Measurements from ENCODE around the gene SIPA1.
"Not testable (repeated sequence)": the region's sequence is repeated elsewhere in the genome, so short reads cannot be mapped to it uniquely, and the experiment has no call there.

GRCh38 chr11:65691847-65692246 is 53.9 kb downstream of the SIPA1 start:
- not testable (repeated sequence) for TF ChIP-seq CTCF (IDR thresholded peaks at IDR 0.05; ENCODE audit: low read depth, low read length, missing input control); HNF4A (conservative IDR thresholded peaks at IDR 0.05); REST (IDR thresholded peaks at IDR 0.05); FOXA1 (IDR thresholded peaks at IDR 0.05); EGR1 (IDR thresholded peaks at IDR 0.05; ENCODE audit: low read depth in 2 of 2); TAF1 (conservative IDR thresholded peaks at IDR 0.05); YY1 (IDR thresholded peaks at IDR 0.05); GABPA (IDR thresholded peaks at IDR 0.05 in 1 of 2, conservative IDR thresholded peaks at IDR 0.05 in 1 of 2); RXRA (IDR thresholded peaks at IDR 0.05); FOXA2 (IDR thresholded peaks at IDR 0.05); RAD21 (IDR thresholded peaks at IDR 0.05)
- TF ChIP-seq, protein P1, sequence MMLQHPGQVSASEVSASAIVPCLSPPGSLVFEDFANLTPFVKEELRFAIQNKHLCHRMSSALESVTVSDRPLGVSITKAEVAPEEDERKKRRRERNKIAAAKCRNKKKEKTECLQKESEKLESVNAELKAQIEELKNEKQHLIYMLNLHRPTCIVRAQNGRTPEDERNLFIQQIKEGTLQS (IDR thresholded peaks at IDR 0.05), result not testable (repeated sequence)

All from liver (tissue), 3 donors.